Right lobe of liver (tissue), 4 donors: Measurements from ENCODE around the gene HOXD10.

ENCODE experiments used
- POLR2A ChIP-seq: fragments of 450-650 bp; IDR thresholded peaks from one replicate; pipeline ENCODE4 v1.6.1; 2017; ENCODE audit warnings: antibody characterized with exemption, mild to moderate bottlenecking
- TF ChIP-seq, protein P1 (sequence below), 4 donors: fragments of 200-600 bp in 3 of 4; fragments of 450-650 bp in 1 of 4; IDR thresholded peaks; one replicate each; pipeline versions ENCODE4 v1.5.1 to v1.8.0; 2016 to 2022; ENCODE audit warnings: antibody characterized with exemption in 4 of 4, mild to moderate bottlenecking in 2 of 4
- donor health status: DM: no; HTN: no; CAD: no.
- donor health status: DM: no; HTN: no; CAD: no.
- donor health status: DM: no; HTN: yes; CAD: no.

DNA sequence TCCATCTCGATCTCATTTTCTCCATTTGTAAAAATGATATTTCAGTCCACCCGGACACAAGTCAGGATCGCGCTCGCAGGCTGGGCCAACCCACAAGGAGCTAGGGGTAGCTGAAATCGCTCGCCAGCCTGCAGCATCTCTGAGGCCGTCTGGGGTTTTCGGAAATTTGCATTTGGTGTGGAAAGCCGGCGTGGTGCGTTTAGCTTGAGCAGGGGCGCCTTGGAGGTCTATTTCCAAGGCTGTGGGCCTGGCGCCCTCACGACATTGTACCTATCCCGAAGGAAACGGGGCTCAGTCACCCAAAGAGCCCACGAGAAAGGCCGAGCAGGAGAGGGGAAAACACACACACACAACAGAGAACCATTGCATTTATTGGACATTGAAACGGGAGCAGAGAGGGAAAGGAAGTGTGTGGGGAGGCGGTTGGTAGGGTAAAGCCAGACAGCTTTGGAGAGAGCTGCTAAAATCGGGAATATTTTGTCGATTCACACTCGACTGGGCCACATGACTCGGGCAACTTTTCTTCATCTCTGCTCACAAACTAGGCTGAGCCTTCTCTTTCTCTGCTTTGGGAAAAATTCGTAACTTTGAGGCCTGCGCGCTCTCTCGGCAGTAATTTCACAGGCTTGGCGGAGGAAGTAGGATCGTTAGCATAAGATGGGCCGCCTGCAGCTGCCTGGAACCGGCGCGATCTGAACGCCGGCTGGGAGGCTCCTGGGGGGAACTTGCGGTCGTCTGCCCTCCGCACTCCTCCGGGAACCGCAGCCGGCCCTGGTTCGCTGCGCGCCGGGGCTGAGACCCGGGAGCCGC, 11.8 kb downstream of the HOXD10 start:
- TF ChIP-seq, protein P1, sequence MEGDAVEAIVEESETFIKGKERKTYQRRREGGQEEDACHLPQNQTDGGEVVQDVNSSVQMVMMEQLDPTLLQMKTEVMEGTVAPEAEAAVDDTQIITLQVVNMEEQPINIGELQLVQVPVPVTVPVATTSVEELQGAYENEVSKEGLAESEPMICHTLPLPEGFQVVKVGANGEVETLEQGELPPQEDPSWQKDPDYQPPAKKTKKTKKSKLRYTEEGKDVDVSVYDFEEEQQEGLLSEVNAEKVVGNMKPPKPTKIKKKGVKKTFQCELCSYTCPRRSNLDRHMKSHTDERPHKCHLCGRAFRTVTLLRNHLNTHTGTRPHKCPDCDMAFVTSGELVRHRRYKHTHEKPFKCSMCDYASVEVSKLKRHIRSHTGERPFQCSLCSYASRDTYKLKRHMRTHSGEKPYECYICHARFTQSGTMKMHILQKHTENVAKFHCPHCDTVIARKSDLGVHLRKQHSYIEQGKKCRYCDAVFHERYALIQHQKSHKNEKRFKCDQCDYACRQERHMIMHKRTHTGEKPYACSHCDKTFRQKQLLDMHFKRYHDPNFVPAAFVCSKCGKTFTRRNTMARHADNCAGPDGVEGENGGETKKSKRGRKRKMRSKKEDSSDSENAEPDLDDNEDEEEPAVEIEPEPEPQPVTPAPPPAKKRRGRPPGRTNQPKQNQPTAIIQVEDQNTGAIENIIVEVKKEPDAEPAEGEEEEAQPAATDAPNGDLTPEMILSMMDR (IDR thresholded peaks at IDR 0.05), result no peak
- no peak for TF ChIP-seq POLR2A
